ENCODE data around the gene SPINT3.
"Not testable (repeated sequence)": the region's sequence is repeated elsewhere in the genome, so short reads cannot be mapped to it uniquely, and the experiment has no call there.

SPINT3 gene

GRCh38 chr20:45501600-45501999 lies 13.8 kb downstream of the SPINT3 start:
- DNase-seq, result no peak

- no peak for DNase-seq
These were observed 15.4 kb downstream of the SPINT3 start for GRCh38 chr20:45500022-45500421.

- DNase-seq, result no peak
These were observed 17.4 kb downstream of the SPINT3 start for GRCh38 chr20:45497971-45498494.

GRCh38 chr20:45496166-45496565 lies 19.3 kb downstream of the SPINT3 start:
- no peak for DNase-seq

GRCh38 chr20:45495501-45495941 lies 19.9 kb downstream of the SPINT3 start:
- no peak for DNase-seq

GRCh38 chr20:45489083-45489531 lies 26.3 kb downstream of the SPINT3 start:
- no peak for DNase-seq

- no peak for DNase-seq
These were observed 28.2 kb downstream of the SPINT3 start for GRCh38 chr20:45487231-45487635.

GRCh38 chr20:45485388-45485787 lies 30.0 kb downstream of the SPINT3 start:
- no peak for DNase-seq

GRCh38 chr20:45484676-45485075 lies 30.7 kb downstream of the SPINT3 start:
- DNase-seq, result no peak

- no peak for DNase-seq
These were observed 35.6 kb downstream of the SPINT3 start for GRCh38 chr20:45479822-45480221.

- not testable (repeated sequence) for DNase-seq
These were observed 37.8 kb downstream of the SPINT3 start for GRCh38 chr20:45477530-45478148.

- not testable (repeated sequence) for DNase-seq
These were observed 43.1 kb downstream of the SPINT3 start for GRCh38 chr20:45472286-45472685.

- no peak for DNase-seq
These were observed 44.5 kb downstream of the SPINT3 start for GRCh38 chr20:45470937-45471336.

- DNase-seq, result no peak
These were observed 45.0 kb downstream of the SPINT3 start for GRCh38 chr20:45470262-45470931.

GRCh38 chr20:45469336-45470261 lies 45.8 kb downstream of the SPINT3 start, which contains the start of gene WFDC2:
Gene WFDC2 (plus strand): TSS chr20:45469753. CDS start chr20:45469782, 29 bp downstream.
- DNase-seq, result no peak

GRCh38 chr20:45467861-45468260 lies 47.6 kb downstream of the SPINT3 start:
- no peak for DNase-seq

GRCh38 chr20:45467172-45467571 lies 48.2 kb downstream of the SPINT3 start:
- DNase-seq, result no peak

GRCh38 chr20:45465491-45466266 lies 49.7 kb downstream of the SPINT3 start:
- DNase-seq, result no peak

GRCh38 chr20:45463709-45464108 lies 51.7 kb downstream of the SPINT3 start:
- no peak for DNase-seq

GRCh38 chr20:45462711-45463509 lies 52.5 kb downstream of the SPINT3 start:
- DNase-seq, result no peak

Measured in activated naive CD4-positive, alpha-beta T cell treated with Interleukin-2 at 50 U/mL for 16 hours (primary cell).